ENCODE measurements around the gene LRRC28.

The LRRC28 gene

DNA sequence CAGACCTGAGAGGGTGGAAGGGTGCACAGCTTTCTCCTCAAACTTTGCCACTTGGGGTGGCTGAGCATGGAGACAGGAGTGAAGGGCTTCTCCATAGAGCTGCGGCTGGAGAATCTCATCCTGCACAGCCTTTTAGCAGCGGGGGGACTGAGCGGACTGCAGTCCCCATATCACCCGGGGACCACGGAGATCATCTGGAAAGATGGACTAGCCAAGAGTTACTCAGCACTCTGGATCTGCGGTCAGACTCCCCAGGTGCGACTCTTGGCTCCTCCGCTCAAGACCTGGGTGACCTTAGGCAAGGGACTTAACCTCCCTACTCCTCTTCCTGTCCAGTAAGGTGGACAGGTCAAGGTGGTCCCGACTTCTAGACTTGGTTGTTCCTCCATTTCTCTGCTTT is 188.7 kb downstream of the LRRC28 start:
- DNase-seq (ENCODE audit: low read depth), result no peak
- TF ChIP-seq, protein P1, sequence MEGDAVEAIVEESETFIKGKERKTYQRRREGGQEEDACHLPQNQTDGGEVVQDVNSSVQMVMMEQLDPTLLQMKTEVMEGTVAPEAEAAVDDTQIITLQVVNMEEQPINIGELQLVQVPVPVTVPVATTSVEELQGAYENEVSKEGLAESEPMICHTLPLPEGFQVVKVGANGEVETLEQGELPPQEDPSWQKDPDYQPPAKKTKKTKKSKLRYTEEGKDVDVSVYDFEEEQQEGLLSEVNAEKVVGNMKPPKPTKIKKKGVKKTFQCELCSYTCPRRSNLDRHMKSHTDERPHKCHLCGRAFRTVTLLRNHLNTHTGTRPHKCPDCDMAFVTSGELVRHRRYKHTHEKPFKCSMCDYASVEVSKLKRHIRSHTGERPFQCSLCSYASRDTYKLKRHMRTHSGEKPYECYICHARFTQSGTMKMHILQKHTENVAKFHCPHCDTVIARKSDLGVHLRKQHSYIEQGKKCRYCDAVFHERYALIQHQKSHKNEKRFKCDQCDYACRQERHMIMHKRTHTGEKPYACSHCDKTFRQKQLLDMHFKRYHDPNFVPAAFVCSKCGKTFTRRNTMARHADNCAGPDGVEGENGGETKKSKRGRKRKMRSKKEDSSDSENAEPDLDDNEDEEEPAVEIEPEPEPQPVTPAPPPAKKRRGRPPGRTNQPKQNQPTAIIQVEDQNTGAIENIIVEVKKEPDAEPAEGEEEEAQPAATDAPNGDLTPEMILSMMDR (IDR thresholded peaks at IDR 0.05; ENCODE audit: low read depth, low read length, missing control alignments), result no peak

More for the DNA sequence above, 188.7 kb downstream of the LRRC28 start:
- no peak overlapping the region for H3K4me3 ChIP-seq (ENCODE audit: low read depth, low read length)
